Measurements from ENCODE around the gene CSTB. TPM values are rescaled to one million over a fixed set of nuclear protein-coding genes. Genes with fewer than 3 reads are reported as not detected.

CSTB gene
- total and polyA plus RNA-seq, 2 donors, result 26.5 to 198 TPM

DNA sequence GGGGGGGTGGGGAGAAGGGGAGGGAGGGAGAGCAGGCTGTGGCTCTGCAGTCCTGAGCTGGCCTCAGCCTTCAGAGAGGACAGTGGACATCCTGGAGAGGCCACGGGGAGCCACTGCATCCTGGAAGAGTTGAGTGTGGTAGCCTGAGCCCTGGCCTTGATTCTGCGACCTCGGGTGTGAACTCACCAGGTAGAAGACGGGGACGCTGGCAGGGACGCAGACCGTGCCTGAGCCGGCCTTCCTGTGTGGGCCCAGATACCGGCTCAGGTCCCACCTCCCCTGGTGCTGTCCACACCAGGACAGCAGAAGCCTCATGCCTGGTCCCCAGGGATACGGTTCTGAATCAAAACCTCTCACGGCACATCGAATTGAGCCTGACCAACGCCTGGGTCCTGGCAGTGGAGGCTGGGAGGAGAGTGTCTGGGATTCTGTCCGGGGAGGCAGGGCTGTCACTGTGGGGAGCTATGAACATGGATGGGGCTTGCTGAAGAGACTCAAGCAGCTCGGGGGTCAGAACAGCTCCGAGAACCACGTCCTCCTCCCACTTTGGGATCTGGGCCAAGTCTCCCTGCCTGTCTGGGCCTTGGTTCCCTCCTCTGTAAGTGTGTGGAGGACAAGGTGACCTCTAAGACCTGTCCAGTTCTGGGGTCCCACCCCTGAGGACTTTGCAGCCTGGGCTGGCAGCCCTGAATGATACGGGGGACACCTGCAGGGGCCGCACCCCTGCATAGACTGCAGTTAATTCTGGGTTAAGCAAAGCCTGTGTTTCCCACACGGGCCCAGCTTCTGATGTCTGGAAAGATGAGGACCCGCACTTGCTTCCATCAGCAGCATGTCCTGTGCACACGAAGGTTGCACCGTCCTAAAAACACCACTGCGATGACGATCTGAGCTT lies 43.6 kb upstream of the CSTB start:
- H3K4me1 ChIP-seq (ENCODE audit: control insufficient read depth in 2 of 2, insufficient read depth in 2 of 2, low read length in 2 of 2), result peaks cover 0 to 3% of the 10 kb centered on the region in 2 donors
- no peak overlapping the region for H3K27ac ChIP-seq (ENCODE audit: low read depth in 1 of 2, low read length in 1 of 2)
- DNase-seq (ENCODE audit: low read depth in 6 of 9, low spot score in 9 of 9), result no peak
- H3K4me3 ChIP-seq (ENCODE audit: low read length in 2 of 2), result no peak overlapping the region
- H3K9me3 ChIP-seq (ENCODE audit: control insufficient read depth in 2 of 2, insufficient read depth in 1 of 2, low read length in 1 of 2), result peaks cover 0 to 14% of the 10 kb centered on the region in 2 donors
- no peaks in the 10 kb centered on the region for H3K36me3 ChIP-seq (ENCODE audit: control insufficient read depth in 2 of 2, insufficient read depth in 2 of 2, low read length in 1 of 2)
- no peaks in the 10 kb centered on the region for H3K27me3 ChIP-seq (ENCODE audit: control insufficient read depth in 2 of 2, insufficient read depth in 1 of 2, low read length in 1 of 2)
- WGBS, result 93% methylated on average over 25 of the region's 25 CpGs

DNA sequence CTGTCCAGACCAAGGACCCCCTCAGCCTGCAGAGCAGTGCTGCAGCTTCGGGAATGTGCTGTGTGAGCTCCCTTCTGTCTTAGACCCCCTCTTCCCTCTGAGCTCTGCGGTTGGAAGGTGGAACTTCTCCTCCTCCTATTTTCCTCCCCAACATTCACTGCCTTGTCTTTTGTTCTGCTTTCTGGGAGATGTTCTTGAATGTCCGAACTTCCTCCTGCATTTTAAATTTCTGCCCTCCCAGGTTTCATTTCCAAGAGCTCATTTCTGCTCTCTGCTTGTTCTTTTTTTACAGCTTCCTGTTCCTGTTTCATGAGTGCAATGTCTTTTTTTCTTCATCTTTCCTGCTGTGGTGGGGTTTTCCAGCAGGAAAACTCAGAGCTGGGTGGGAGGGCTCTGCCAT lies 42.6 kb upstream of the CSTB start:
- H3K4me3 ChIP-seq (ENCODE audit: low read length in 2 of 2), result no peak overlapping the region
- no peak overlapping the region for H3K27ac ChIP-seq (ENCODE audit: low read depth in 1 of 2, low read length in 1 of 2)
- H3K27me3 ChIP-seq (ENCODE audit: control insufficient read depth in 2 of 2, insufficient read depth in 1 of 2, low read length in 1 of 2), result no peaks in the 10 kb centered on the region
- 81% methylated on average over 3 of the region's 3 CpGs for WGBS
- peak in 1 of 9 donors; percentile 15 for DNase-seq (ENCODE audit: low read depth in 6 of 9, low spot score in 9 of 9)
- H3K4me1 ChIP-seq (ENCODE audit: control insufficient read depth in 2 of 2, insufficient read depth in 2 of 2, low read length in 2 of 2), result peaks cover 0 to 6% of the 10 kb centered on the region in 2 donors
- peaks cover 0 to 14% of the 10 kb centered on the region in 2 donors for H3K9me3 ChIP-seq (ENCODE audit: control insufficient read depth in 2 of 2, insufficient read depth in 1 of 2, low read length in 1 of 2)
- no peaks in the 10 kb centered on the region for H3K36me3 ChIP-seq (ENCODE audit: control insufficient read depth in 2 of 2, insufficient read depth in 2 of 2, low read length in 1 of 2)

DNA sequence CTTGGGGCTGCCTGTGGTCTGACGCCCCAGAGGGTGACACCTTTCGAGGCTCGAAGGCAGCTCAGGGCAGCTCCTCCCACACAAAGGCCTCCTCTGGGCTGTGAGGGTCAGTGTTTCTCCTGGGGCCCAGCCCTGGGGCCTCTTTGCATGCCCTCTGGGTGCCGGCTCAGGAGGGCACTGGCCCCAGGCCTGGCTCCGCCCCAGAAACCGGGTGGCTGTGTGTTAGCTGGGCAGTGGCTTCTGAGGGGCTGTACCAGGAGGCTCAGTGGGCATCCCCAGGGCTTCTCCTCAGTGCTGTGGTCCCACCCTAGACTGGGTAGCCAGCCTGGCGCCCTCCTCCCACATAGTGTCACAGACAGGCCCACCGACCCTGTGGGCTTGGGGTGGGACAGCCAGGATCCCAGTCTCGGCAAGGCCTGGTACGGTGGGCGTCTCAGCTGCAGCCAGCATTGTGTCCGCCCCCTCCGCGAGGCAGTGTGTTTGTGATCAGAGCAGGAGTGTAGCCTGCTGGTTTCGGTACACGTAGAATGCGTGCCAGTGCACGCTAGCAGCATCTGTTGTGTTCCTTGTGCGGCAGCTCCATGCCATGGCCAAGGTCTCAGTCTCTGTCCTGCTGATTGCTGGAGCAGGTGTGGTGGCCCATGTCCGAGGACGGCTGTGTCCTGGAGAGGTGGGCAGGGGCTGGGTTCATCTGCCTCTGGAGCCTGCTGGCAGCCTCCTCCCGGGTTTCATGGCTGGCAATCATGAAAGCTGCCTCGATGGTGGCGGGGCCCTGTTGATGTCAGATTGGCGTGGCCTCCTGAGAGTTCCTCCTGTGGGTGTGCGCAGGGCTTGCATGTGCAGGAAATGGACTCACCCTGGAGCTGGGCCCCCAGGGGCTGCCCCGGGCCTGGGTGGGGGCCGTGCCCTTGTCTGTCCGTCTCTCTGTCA lies 41.3 kb upstream of the CSTB start:
- Histone ChIP-seq H3K27ac (ENCODE audit: low read depth in 1 of 2, low read length in 1 of 2) (peak overlapping the region in 1 of 2 donors; percentile 33), H3K4me1 (ENCODE audit: control insufficient read depth in 2 of 2, insufficient read depth in 2 of 2, low read length in 2 of 2) (peaks cover 0 to 6% of the 10 kb centered on the region in 2 donors), H3K36me3 (ENCODE audit: control insufficient read depth in 2 of 2, insufficient read depth in 2 of 2, low read length in 1 of 2) (no peaks in the 10 kb centered on the region), H3K27me3 (ENCODE audit: control insufficient read depth in 2 of 2, insufficient read depth in 1 of 2, low read length in 1 of 2) (no peaks in the 10 kb centered on the region), H3K9me3 (ENCODE audit: control insufficient read depth in 2 of 2, insufficient read depth in 1 of 2, low read length in 1 of 2) (peaks cover 0 to 14% of the 10 kb centered on the region in 2 donors), H3K4me3 (ENCODE audit: low read length in 2 of 2) (no peak overlapping the region)
- WGBS, result 87% methylated on average over 29 of the region's 29 CpGs
- no peak for DNase-seq (ENCODE audit: low read depth in 6 of 9, low spot score in 9 of 9)

GRCh38 chr21:43816611-43817071 lies 40.5 kb upstream of the CSTB start:
- no peak overlapping the region for H3K4me3 ChIP-seq (ENCODE audit: low read length in 2 of 2)
- H3K36me3 ChIP-seq (ENCODE audit: control insufficient read depth in 2 of 2, insufficient read depth in 2 of 2, low read length in 1 of 2), result no peaks in the 10 kb centered on the region
- H3K4me1 ChIP-seq (ENCODE audit: control insufficient read depth in 2 of 2, insufficient read depth in 2 of 2, low read length in 2 of 2), result peaks cover 0 to 6% of the 10 kb centered on the region in 2 donors
- H3K27me3 ChIP-seq (ENCODE audit: control insufficient read depth in 2 of 2, insufficient read depth in 1 of 2, low read length in 1 of 2), result no peaks in the 10 kb centered on the region
- WGBS, result 94% methylated on average over 14 of the region's 14 CpGs
- no peak for DNase-seq (ENCODE audit: low read depth in 6 of 9, low spot score in 9 of 9)
- H3K9me3 ChIP-seq (ENCODE audit: control insufficient read depth in 2 of 2, insufficient read depth in 1 of 2, low read length in 1 of 2), result peaks cover 0 to 14% of the 10 kb centered on the region in 2 donors
- no peak overlapping the region for H3K27ac ChIP-seq (ENCODE audit: low read depth in 1 of 2, low read length in 1 of 2)

DNA sequence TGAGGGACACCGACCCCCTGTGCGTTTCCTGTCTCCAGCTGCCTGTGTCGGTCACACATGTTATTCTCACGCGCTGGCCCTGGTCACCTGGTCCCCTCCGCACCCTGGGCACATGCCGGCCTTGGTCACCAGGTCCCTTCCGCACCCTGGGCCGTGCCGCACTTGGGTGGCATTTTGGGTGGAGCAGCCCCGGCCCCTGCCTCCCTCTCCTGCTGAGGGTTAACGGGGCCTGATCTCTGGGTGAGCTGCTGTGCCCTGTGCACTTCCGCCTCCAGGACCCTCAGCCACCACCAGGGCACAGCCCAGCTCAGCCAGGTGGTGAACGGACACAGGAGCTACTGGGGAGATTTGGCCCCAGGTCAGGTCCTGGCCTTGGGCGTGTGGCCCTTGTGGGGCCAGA lies 39.9 kb upstream of the CSTB start:
- peaks cover 0 to 14% of the 10 kb centered on the region in 2 donors for H3K9me3 ChIP-seq (ENCODE audit: control insufficient read depth in 2 of 2, insufficient read depth in 1 of 2, low read length in 1 of 2)
- no peaks in the 10 kb centered on the region for H3K36me3 ChIP-seq (ENCODE audit: control insufficient read depth in 2 of 2, insufficient read depth in 2 of 2, low read length in 1 of 2)
- H3K27me3 ChIP-seq (ENCODE audit: control insufficient read depth in 2 of 2, insufficient read depth in 1 of 2, low read length in 1 of 2), result no peaks in the 10 kb centered on the region
- 95% methylated on average over 15 of the region's 15 CpGs for WGBS
- H3K27ac ChIP-seq (ENCODE audit: low read depth in 1 of 2, low read length in 1 of 2), result no peak overlapping the region
- DNase-seq (ENCODE audit: low read depth in 6 of 9, low spot score in 9 of 9), result no peak
- H3K4me1 ChIP-seq (ENCODE audit: control insufficient read depth in 2 of 2, insufficient read depth in 2 of 2, low read length in 2 of 2), result peaks cover 0 to 7% of the 10 kb centered on the region in 2 donors
- no peak overlapping the region for H3K4me3 ChIP-seq (ENCODE audit: low read length in 2 of 2)

GRCh38 chr21:43815107-43815613 lies 39.1 kb upstream of the CSTB start:
- WGBS, result 53% methylated on average over 22 of the region's 27 CpGs
- no peak for DNase-seq (ENCODE audit: low read depth in 6 of 9, low spot score in 9 of 9)
- peaks cover 0 to 14% of the 10 kb centered on the region in 2 donors for H3K9me3 ChIP-seq (ENCODE audit: control insufficient read depth in 2 of 2, insufficient read depth in 1 of 2, low read length in 1 of 2)
- no peaks in the 10 kb centered on the region for H3K36me3 ChIP-seq (ENCODE audit: control insufficient read depth in 2 of 2, insufficient read depth in 2 of 2, low read length in 1 of 2)
- no peak overlapping the region for H3K27ac ChIP-seq (ENCODE audit: low read depth in 1 of 2, low read length in 1 of 2)
- no peak overlapping the region for H3K4me3 ChIP-seq (ENCODE audit: low read length in 2 of 2)
- no peaks in the 10 kb centered on the region for H3K27me3 ChIP-seq (ENCODE audit: control insufficient read depth in 2 of 2, insufficient read depth in 1 of 2, low read length in 1 of 2)
- H3K4me1 ChIP-seq (ENCODE audit: control insufficient read depth in 2 of 2, insufficient read depth in 2 of 2, low read length in 2 of 2), result peaks cover 0 to 12% of the 10 kb centered on the region in 2 donors

DNA sequence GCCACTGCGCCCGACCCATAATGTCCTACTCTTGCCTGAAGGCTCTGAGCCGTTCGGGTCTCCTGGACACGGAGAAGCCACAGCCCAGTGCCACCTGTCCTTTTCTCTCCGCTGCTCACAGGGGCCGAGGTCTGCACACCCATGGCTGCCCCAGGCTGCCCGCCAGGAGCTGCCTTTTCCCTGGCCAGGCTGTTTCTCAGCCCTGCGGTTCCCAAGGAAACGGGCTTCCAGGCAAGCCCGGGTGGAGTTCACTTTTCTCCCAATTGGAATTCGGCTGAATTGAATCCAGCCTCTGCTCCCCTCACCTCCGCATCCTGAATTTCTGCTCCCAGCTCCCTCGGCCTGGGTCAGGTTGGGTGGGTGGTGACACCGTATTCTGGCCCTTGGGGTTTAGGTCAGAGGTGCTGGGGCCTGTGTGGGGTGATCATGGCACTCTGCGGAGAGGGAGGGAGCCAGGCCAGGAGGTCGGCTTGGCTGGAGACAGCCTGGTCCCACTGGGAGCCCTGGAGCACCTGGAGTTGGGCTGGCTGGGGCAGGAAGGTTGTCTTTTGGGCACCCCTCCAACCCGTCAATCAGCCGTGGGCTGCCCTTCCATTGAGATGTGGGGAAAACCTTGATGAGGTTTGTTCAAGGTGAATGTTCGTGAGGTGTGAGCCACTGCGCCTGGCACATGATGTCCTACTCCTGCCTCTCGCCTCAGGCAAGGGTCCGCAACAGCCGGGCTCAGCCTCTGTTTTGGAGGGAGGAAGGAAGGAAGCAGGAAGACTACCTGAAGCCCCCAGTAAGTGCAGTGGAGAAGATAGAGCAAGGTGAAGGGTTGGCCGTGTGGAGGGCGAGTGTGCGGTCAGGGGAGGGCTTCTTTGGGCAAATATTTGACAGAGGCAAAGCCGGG lies 38.4 kb upstream of the CSTB start:
- DNase-seq (ENCODE audit: low read depth in 6 of 9, low spot score in 9 of 9), result no peak
- Histone ChIP-seq H3K9me3 (ENCODE audit: control insufficient read depth in 2 of 2, insufficient read depth in 1 of 2, low read length in 1 of 2) (peaks cover 0 to 9% of the 10 kb centered on the region in 2 donors), H3K4me3 (ENCODE audit: low read length in 2 of 2) (no peak overlapping the region), H3K27ac (ENCODE audit: low read depth in 1 of 2, low read length in 1 of 2) (no peak overlapping the region), H3K27me3 (ENCODE audit: control insufficient read depth in 2 of 2, insufficient read depth in 1 of 2, low read length in 1 of 2) (no peaks in the 10 kb centered on the region), H3K4me1 (ENCODE audit: control insufficient read depth in 2 of 2, insufficient read depth in 2 of 2, low read length in 2 of 2) (peaks cover 0 to 12% of the 10 kb centered on the region in 2 donors), H3K36me3 (ENCODE audit: control insufficient read depth in 2 of 2, insufficient read depth in 2 of 2, low read length in 1 of 2) (no peaks in the 10 kb centered on the region)
- 87% methylated on average over 28 of the region's 28 CpGs for WGBS

DNA sequence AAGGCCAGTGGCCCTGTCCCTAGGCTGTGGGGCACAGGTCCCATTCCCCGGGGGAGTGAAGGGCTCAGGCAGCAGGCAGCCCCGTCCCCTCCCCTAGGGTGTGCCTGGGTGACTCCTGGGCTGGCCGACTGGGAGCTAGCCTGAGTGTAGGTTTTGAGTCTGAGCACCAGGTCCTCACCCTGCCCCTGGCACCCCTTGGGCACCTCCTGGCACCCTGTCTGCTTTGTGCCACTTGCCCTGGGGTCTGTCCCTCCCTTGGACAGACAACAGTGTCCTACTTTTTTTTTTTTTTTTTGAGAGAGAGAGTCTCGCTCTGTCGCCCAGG lies 37.5 kb upstream of the CSTB start:
- Histone ChIP-seq H3K36me3 (ENCODE audit: control insufficient read depth in 2 of 2, insufficient read depth in 2 of 2, low read length in 1 of 2) (no peaks in the 10 kb centered on the region), H3K9me3 (ENCODE audit: control insufficient read depth in 2 of 2, insufficient read depth in 1 of 2, low read length in 1 of 2) (peaks cover 0 to 3% of the 10 kb centered on the region in 2 donors), H3K27me3 (ENCODE audit: control insufficient read depth in 2 of 2, insufficient read depth in 1 of 2, low read length in 1 of 2) (no peaks in the 10 kb centered on the region), H3K27ac (ENCODE audit: low read depth in 1 of 2, low read length in 1 of 2) (no peak overlapping the region), H3K4me3 (ENCODE audit: low read length in 2 of 2) (no peak overlapping the region), H3K4me1 (ENCODE audit: control insufficient read depth in 2 of 2, insufficient read depth in 2 of 2, low read length in 2 of 2) (peaks cover 0 to 12% of the 10 kb centered on the region in 2 donors)
- DNase-seq (ENCODE audit: low read depth in 6 of 9, low spot score in 9 of 9), result no peak
- WGBS, result 91% methylated on average over 5 of the region's 5 CpGs

All from thymus (tissue), 11 donors.